GM12801 (cell line): ENCODE data around the gene PIK3R3.

Source experiments
- CTCF ChIP-seq: IDR thresholded peaks from one replicate; pipeline ENCODE4 v1.5.1; 2011; ENCODE audit warnings: control low read depth; ENCODE audit not compliant: insufficient read length; ENCODE audit errors: extremely low read depth

The PIK3R3 gene

GRCh38 chr1:46057781-46058180 lies 74.6 kb downstream of the PIK3R3 start:
- TF ChIP-seq CTCF, result no peak

- no peak for TF ChIP-seq CTCF
These were observed 76.1 kb downstream of the PIK3R3 start for GRCh38 chr1:46056325-46056724.

- no peak for TF ChIP-seq CTCF
These were observed 78.7 kb downstream of the PIK3R3 start for GRCh38 chr1:46053734-46054133.

GRCh38 chr1:46044116-46044515 lies 88.3 kb downstream of the PIK3R3 start:
- no peak for TF ChIP-seq CTCF

- no peak for TF ChIP-seq CTCF
These were observed 88.9 kb downstream of the PIK3R3 start for GRCh38 chr1:46043458-46044017.

- TF ChIP-seq CTCF, result no peak
These were observed 90.5 kb downstream of the PIK3R3 start for GRCh38 chr1:46041974-46042373.

- no peak for TF ChIP-seq CTCF
These were observed 90.9 kb downstream of the PIK3R3 start for GRCh38 chr1:46041551-46041950.

GRCh38 chr1:46039571-46040052 lies 92.8 kb downstream of the PIK3R3 start:
- no peak for TF ChIP-seq CTCF
